H1 (cell line): ENCODE results near the gene PTCH1. TPM values are rescaled to one million over a fixed set of nuclear protein-coding genes. Genes with fewer than 3 reads are reported as not detected.

Experiments
- CTCF ChIA-PET: fragments of 300-600 bp; sonication (Branson Sonifier 250); formaldehyde crosslinking; loops from one replicate; lab custom pipeline; 2021; ENCODE audit not compliant: partially characterized antibody; lab: Charles Lee
- POLR2A ChIA-PET: fragments of 300-600 bp; sonication (Branson Sonifier 250); formaldehyde crosslinking; loops from one replicate; lab custom pipeline; 2021; ENCODE audit warnings: inconsistent platforms; ENCODE audit not compliant: partially characterized antibody; lab: Charles Lee
- DNase-seq, 2 experiments: peaks; one replicate each; pipeline versions ENCODE4 v3.0.0 to v3.0.0-alpha.2; 2010 to 2022; ENCODE audit warnings: low spot score in 2 of 2, low read depth in 1 of 2, mixed read lengths in 1 of 2
- FAIRE-seq: peaks from 2 replicates; lab custom pipeline; 2011; peaks lifted over from hg19 to GRCh38; lab: Jason Lieb, UNC
- H2AFZ ChIP-seq: 2 replicates; pipeline ENCODE4 v1.8.1; 2012; ENCODE audit warnings: low read length, inconsistent platforms
- H2AK5ac ChIP-seq: 2 replicates; pipeline ENCODE4 v1.6.1; 2013; ENCODE audit warnings: low read depth, low read length
- H2BK120ac ChIP-seq: replicated peaks from 2 replicates; pipeline ENCODE3; 2013; ENCODE audit warnings: low read depth, low read length, inconsistent platforms
- H2BK12ac ChIP-seq: 2 replicates; pipeline ENCODE4 v1.6.1; 2013; ENCODE audit warnings: low read depth, low read length
- H2BK15ac ChIP-seq: 2 replicates; pipeline ENCODE4 v1.6.1; 2013; ENCODE audit warnings: low read length
- H2BK20ac ChIP-seq: 2 replicates; pipeline ENCODE4 v1.6.1; 2013; ENCODE audit warnings: low read length
- H2BK5ac ChIP-seq: 2 replicates; pipeline ENCODE4 v1.6.1; 2013; ENCODE audit warnings: low read depth, low read length
- H3K14ac ChIP-seq: 2 replicates; pipeline ENCODE4 v1.6.1; 2013; ENCODE audit warnings: inconsistent platforms; ENCODE audit not compliant: insufficient read length
- H3K18ac ChIP-seq: 2 replicates; pipeline ENCODE4 v1.6.1; 2013; ENCODE audit warnings: low read length; ENCODE audit errors: extremely low read depth
- H3K23ac ChIP-seq: 2 replicates; pipeline ENCODE4 v1.6.1; 2013; ENCODE audit warnings: inconsistent platforms; ENCODE audit not compliant: insufficient read length
- H3K23me2 ChIP-seq: 2 replicates; pipeline ENCODE4 v1.6.1; 2013; ENCODE audit warnings: low read depth, low read length
- H3K27ac ChIP-seq: 2 replicates; pipeline ENCODE4 v1.6.1; 2011; ENCODE audit warnings: low read depth, low read length, inconsistent platforms
- H3K27me3 ChIP-seq, 4 experiments: replicated peaks in 1 of 4; 1 replicate in 1 of 4; 2 replicates in 3 of 4; pipeline versions ENCODE4 v1.6.1 to v1.8.1; 2011 to 2013; ENCODE audit warnings: low read length in 3 of 4, mild to moderate bottlenecking in 3 of 4, inconsistent platforms in 2 of 4, mixed read lengths in 2 of 4, moderate library complexity in 1 of 4; ENCODE audit not compliant: control insufficient read depth in 3 of 4, insufficient read depth in 3 of 4; ENCODE audit errors: extremely low read depth in 1 of 4
- H3K36me3 ChIP-seq, 4 experiments: 2 replicates each; pipeline versions ENCODE4 v1.6.1 to v1.8.1; 2011 to 2013; ENCODE audit warnings: mild to moderate bottlenecking in 4 of 4, low read length in 3 of 4, moderate library complexity in 2 of 4, control low read depth in 1 of 4, inconsistent platforms in 1 of 4; ENCODE audit not compliant: insufficient read depth in 4 of 4, control insufficient read depth in 2 of 4
- H3K4ac ChIP-seq: replicated peaks from 2 replicates; pipeline ENCODE3; 2013; ENCODE audit warnings: low read length, low read depth, mixed read lengths, inconsistent platforms; ENCODE audit not compliant: insufficient read length
- H3K4me1 ChIP-seq, 4 experiments: replicated peaks in 1 of 4; 1 replicate in 1 of 4; 2 replicates in 3 of 4; pipeline versions ENCODE4 v1.6.1 to v1.8.1; 2011 to 2013; ENCODE audit warnings: low read length in 3 of 4, inconsistent platforms in 2 of 4, mixed read lengths in 1 of 4; ENCODE audit not compliant: insufficient read depth in 4 of 4, control insufficient read depth in 3 of 4
- H3K4me2 ChIP-seq, 2 experiments: 2 replicates each; pipeline versions ENCODE4 v1.6.1 to v1.8.1; 2011 to 2013; ENCODE audit warnings: low read depth in 2 of 2, low read length in 2 of 2, control low read depth in 1 of 2, inconsistent platforms in 1 of 2, mild to moderate bottlenecking in 1 of 2; ENCODE audit not compliant: insufficient read depth in 1 of 2
- H3K4me3 ChIP-seq, 4 experiments: fragments of 200-600, 300-600 bp in 1 of 4; sonication (generic), shearing (Covaris generic), sonication (Bioruptor Twin) in 1 of 4; 2 replicates each; pipeline versions ENCODE4 v1.5.1 to v1.8.1; 2011 to 2016; ENCODE audit warnings: low read length in 4 of 4, low read depth in 3 of 4, control low read depth in 2 of 4, inconsistent platforms in 2 of 4, mild to moderate bottlenecking in 2 of 4, mixed read lengths in 1 of 4, moderate library complexity in 1 of 4; ENCODE audit not compliant: insufficient read depth in 2 of 4; ENCODE audit errors: extremely low read depth in 1 of 4
- H3K56ac ChIP-seq: replicated peaks from 2 replicates; pipeline ENCODE3; 2013; ENCODE audit warnings: low read depth, mild to moderate bottlenecking, mixed read lengths, low read length, inconsistent platforms; ENCODE audit not compliant: insufficient read length
- H3K79me1 ChIP-seq: 2 replicates; pipeline ENCODE4 v1.6.1; 2013; ENCODE audit warnings: low read depth, low read length, control low read depth
- H3K79me2 ChIP-seq, 2 experiments: 2 replicates each; pipeline versions ENCODE4 v1.6.1 to v1.8.1; 2012 to 2013; ENCODE audit warnings: low read length in 2 of 2, mild to moderate bottlenecking in 2 of 2, inconsistent platforms in 1 of 2; ENCODE audit not compliant: insufficient read depth in 2 of 2, control insufficient read depth in 1 of 2
- H3K9ac ChIP-seq, 4 experiments: replicated peaks in 1 of 4; 1 replicate in 1 of 4; 2 replicates in 3 of 4; pipeline versions ENCODE4 v1.6.1 to v1.8.1; 2011 to 2013; ENCODE audit warnings: low read depth in 3 of 4, low read length in 3 of 4, control low read depth in 2 of 4, mild to moderate bottlenecking in 2 of 4, moderate library complexity in 2 of 4, inconsistent platforms in 1 of 4; ENCODE audit errors: extremely low read depth in 1 of 4
- H3K9me3 ChIP-seq, 2 experiments: 2 replicates each; pipeline versions ENCODE4 v1.6.1 to v1.8.1; 2012 to 2013; ENCODE audit warnings: mild to moderate bottlenecking in 2 of 2, moderate library complexity in 2 of 2, control low read depth in 1 of 2, inconsistent platforms in 1 of 2, low read depth in 1 of 2, low read length in 1 of 2, mixed read lengths in 1 of 2; ENCODE audit not compliant: insufficient read depth in 2 of 2
- H4K20me1 ChIP-seq, 2 experiments: replicated peaks in 1 of 2; 2 replicates each; pipeline versions ENCODE3 to v1.8.1; 2011 to 2013; ENCODE audit warnings: inconsistent platforms in 2 of 2, low read length in 2 of 2, mild to moderate bottlenecking in 1 of 2; ENCODE audit not compliant: insufficient read depth in 2 of 2, control insufficient read depth in 1 of 2
- H4K5ac ChIP-seq: 2 replicates; pipeline ENCODE4 v1.6.1; 2013; ENCODE audit warnings: low read length, low read depth, mixed read lengths, inconsistent platforms; ENCODE audit not compliant: insufficient read length
- H4K8ac ChIP-seq: 2 replicates; pipeline ENCODE4 v1.8.0; 2013; ENCODE audit warnings: mild to moderate bottlenecking, moderate library complexity, low read length, inconsistent platforms; ENCODE audit not compliant: insufficient read depth; ENCODE audit errors: extremely low read depth
- H4K91ac ChIP-seq: replicated peaks from 2 replicates; pipeline ENCODE3; 2013; ENCODE audit warnings: low read length, mixed read lengths, inconsistent platforms; ENCODE audit not compliant: insufficient read length
- CTBP2 ChIP-seq: IDR thresholded peaks from 2 replicates; pipeline ENCODE4 v1.7.0; 2011; ENCODE audit warnings: borderline replicate concordance, mild to moderate bottlenecking, moderate library complexity, mixed read lengths, low read length; ENCODE audit not compliant: insufficient read depth, insufficient read length
- HDAC2 ChIP-seq, 2 experiments: fragments of 300-600 bp in 1 of 2; sonication (generic) in 1 of 2; IDR thresholded peaks; 2 replicates each; pipeline ENCODE4 v1.6.1; 2011 to 2012; ENCODE audit warnings: low read depth in 2 of 2, low read length in 2 of 2, mild to moderate bottlenecking in 2 of 2, moderate library complexity in 2 of 2, borderline replicate concordance in 1 of 2, inconsistent platforms in 1 of 2
- JUND ChIP-seq: IDR thresholded peaks from 2 replicates; pipeline ENCODE4 v1.6.1; 2011; ENCODE audit warnings: mild to moderate bottlenecking, improper control_type of control experiment, low read length
- POLR2A ChIP-seq, 2 experiments: IDR thresholded peaks; 1 replicate in 1 of 2; 2 replicates in 1 of 2; pipeline ENCODE4 v1.6.1; 2011; ENCODE audit warnings: low read depth in 2 of 2, low read length in 2 of 2, mild to moderate bottlenecking in 2 of 2; ENCODE audit errors: control extremely low read depth in 1 of 2
- SIRT6 ChIP-seq: IDR thresholded peaks from one replicate; pipeline ENCODE4 v1.7.1; 2012; ENCODE audit warnings: low read length, inconsistent platforms
- SP1 ChIP-seq: IDR thresholded peaks from 2 replicates; pipeline ENCODE4 v1.6.1; 2011; ENCODE audit warnings: low read depth, low read length
- USF2 ChIP-seq: IDR thresholded peaks from 2 replicates; pipeline ENCODE4 v1.6.1; 2011; ENCODE audit warnings: low read length, improper control_type of control experiment
- WGBS, 2 experiments: shearing (Covaris generic) in 1 of 2; methylation state at CpG; one replicate each; pipeline versions ENCODE4 v1.1.6 to v1.1.7; 2013 to 2015; ENCODE audit warnings: low lambda C conversion rate in 2 of 2, mixed read lengths in 2 of 2, inconsistent platforms in 1 of 2, low coverage in 1 of 2, missing lambda C conversion rate in 1 of 2; ENCODE audit not compliant: insufficient replicate concordance in 2 of 2, insufficient coverage in 1 of 2, insufficient read length in 1 of 2; ENCODE audit errors: extremely low coverage in 1 of 2, missing lambda C conversion rate in 1 of 2; 5-methylcytosine and 5-hydroxymethylcytosine counted together
- polyA plus RNA-seq, 7 experiments: library from polyadenylated mRNA; depleted of rRNA in 3 of 7; stranded (reverse) in 5 of 7; unstranded in 2 of 7; fragments of >200 nt in 5 of 7; fragments of 200-250 nt in 2 of 7; gene quantifications; 1 replicate in 5 of 7; 2 replicates in 1 of 7; 4 replicates in 1 of 7; pipeline versions ENCODE4 v1.2.1 to v1.2.3, GENCODE V29; 2011 to 2013; ENCODE audit warnings: missing spikeins in 2 of 7, mixed read lengths in 2 of 7
- total RNA-seq: library from RNA; stranded (reverse); fragmentation: NEBNext Ultra II Directional; extraction: Animal tissue kit (Norgen Biotek cat#: 25700); gene quantifications from 2 replicates; pipeline ENCODE4 v1.2.1, GENCODE V29; 2021
- TF ChIP-seq, protein P1 (sequence below): IDR thresholded peaks from 2 replicates; pipeline ENCODE4 v1.6.1; 2012; ENCODE audit warnings: inconsistent platforms

PTCH1 gene
- total and polyA plus RNA-seq, 2 of the 8 experiments (the other 6 are each of a cell fraction or from before 2014, with no cell fraction given) = 6.4 to 34.1 TPM

DNA sequence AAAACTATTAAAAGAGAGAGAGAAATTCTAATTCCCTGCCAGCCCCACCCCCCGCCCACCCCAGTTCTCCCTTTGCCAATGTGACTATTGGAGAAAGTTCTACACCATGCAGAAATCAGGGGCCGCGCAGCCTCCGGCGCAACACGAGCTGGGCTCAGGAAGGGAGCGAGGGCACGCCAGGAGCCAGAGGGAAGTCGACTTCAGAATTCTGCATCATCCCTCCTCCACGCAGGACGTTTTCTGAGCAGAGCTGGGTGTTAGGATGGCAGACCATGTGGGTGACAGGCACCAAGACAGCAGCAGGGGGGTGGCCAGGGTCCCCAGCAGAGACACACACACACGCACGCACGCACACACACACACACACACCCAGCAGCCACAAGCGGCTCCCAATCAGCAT lies 72.6 kb downstream of the PTCH1 start:
- Histone ChIP-seq H3K56ac (no peak overlapping the region), H3K4ac (no peak overlapping the region), H3K27me3 (no peaks in the 10 kb centered on the region), H2BK5ac (no peak overlapping the region), H3K36me3 (peaks cover 8 to 48% (median 21%) of the 10 kb centered on the region in 4 experiments; a peak in 6 of 8 replicates), H3K79me2 (no peaks in the 10 kb centered on the region), H3K4me3 (no peak overlapping the region), H3K23me2 (no peaks in the 10 kb centered on the region), H3K18ac (no peak overlapping the region), H3K9me3 (no peaks in the 10 kb centered on the region), H3K23ac (no peak overlapping the region), H4K20me1 (peaks cover 0 to 1% of the 10 kb centered on the region in 2 experiments), H3K14ac (no peak overlapping the region), H3K9ac (no peak overlapping the region), H3K79me1 (no peaks in the 10 kb centered on the region), H2BK15ac (no peak overlapping the region), H3K27ac (no peak overlapping the region), H4K5ac (no peak overlapping the region), H2AFZ (no peak overlapping the region), H3K4me2 (no peak overlapping the region), H2BK12ac (no peak overlapping the region), H2BK20ac (no peak overlapping the region), H4K91ac (no peak overlapping the region), H3K4me1 (peaks cover 2 to 15% (median 9%) of the 10 kb centered on the region in 4 experiments), H4K8ac (no peak overlapping the region; the same call in 1 of the 2 replicates), H2BK120ac (no peak overlapping the region), H2AK5ac (no peak overlapping the region)
- 79% methylated on average over 13 of the region's 15 CpGs; no CpG with 5 or more reads in 1 of the 2 experiments for WGBS, 2 experiments
- FAIRE-seq (no peak), DNase-seq (no peak)
- ChIA-PET CTCF (no interaction called here), POLR2A (no interaction called here)
- TF ChIP-seq, protein P1, sequence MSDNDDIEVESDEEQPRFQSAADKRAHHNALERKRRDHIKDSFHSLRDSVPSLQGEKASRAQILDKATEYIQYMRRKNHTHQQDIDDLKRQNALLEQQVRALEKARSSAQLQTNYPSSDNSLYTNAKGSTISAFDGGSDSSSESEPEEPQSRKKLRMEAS = no peak
- TF ChIP-seq HDAC2 (IDR thresholded peaks at IDR 0.05; ENCODE audit: borderline replicate concordance in 1 of 2, low read depth in 2 of 2, low read length in 2 of 2) = no peak
- TF ChIP-seq SIRT6 = no peak
- TF ChIP-seq POLR2A (IDR thresholded peaks at IDR 0.05; ENCODE audit: control extremely low read depth in 1 of 2, low read depth in 2 of 2, low read length in 2 of 2) = no peak
- TF ChIP-seq USF2 = no peak
- TF ChIP-seq JUND = no peak
- no peak for TF ChIP-seq SP1
- no peak for TF ChIP-seq CTBP2
